HEK293 (cell line): ENCODE measurements around the gene EBP.

ENCODE experiments used
- MYNN ChIP-seq: fragments of 450-650 bp; formaldehyde crosslinking; IDR thresholded peaks from 2 replicates; pipeline ENCODE4 v1.5.1; 2016; ENCODE audit warnings: missing biosample characterization, missing genetic modification characterization, borderline replicate concordance
- ZFP3 ChIP-seq: fragments of 450-650 bp; formaldehyde crosslinking; IDR thresholded peaks from 2 replicates; pipeline ENCODE4 v1.5.1; 2016; ENCODE audit warnings: low read depth, missing biosample characterization, missing genetic modification characterization
- ZFP41 ChIP-seq: fragments of 450-650 bp; formaldehyde crosslinking; IDR thresholded peaks from 2 replicates; pipeline ENCODE4 v1.5.1; 2016; ENCODE audit warnings: missing biosample characterization, missing genetic modification characterization, borderline replicate concordance
- ZNF23 ChIP-seq: fragments of 450-650 bp; formaldehyde crosslinking; IDR thresholded peaks from 2 replicates; pipeline ENCODE4 v1.5.1; 2016; ENCODE audit warnings: missing biosample characterization, missing genetic modification characterization, borderline replicate concordance
- ZNF274 ChIP-seq, 2 experiments: fragments of 200-500 bp in 1 of 2; fragments of 450-650 bp in 1 of 2; sonication (Bioruptor generic) in 1 of 2; formaldehyde crosslinking in 1 of 2; IDR thresholded peaks; 2 replicates each; pipeline versions ENCODE4 v1.5.1 to v1.6.1; 2014 to 2016; ENCODE audit warnings: borderline replicate concordance in 1 of 2, inconsistent platforms in 1 of 2, low read length in 1 of 2, missing biosample characterization in 1 of 2, missing genetic modification characterization in 1 of 2
- ZNF366 ChIP-seq: fragments of 450-650 bp; formaldehyde crosslinking; conservative IDR thresholded peaks from 2 replicates; pipeline ENCODE4 v1.5.1; 2016; ENCODE audit warnings: missing biosample characterization, missing genetic modification characterization
- ZNF747 ChIP-seq: fragments of 450-650 bp; formaldehyde crosslinking; IDR thresholded peaks from 2 replicates; pipeline ENCODE4 v1.5.1; 2016; ENCODE audit warnings: missing biosample characterization, missing genetic modification characterization
- ZSCAN23 ChIP-seq: fragments of 450-650 bp; formaldehyde crosslinking; IDR thresholded peaks from 2 replicates; pipeline ENCODE4 v1.5.1; 2016; ENCODE audit warnings: missing biosample characterization, missing genetic modification characterization
- TF ChIP-seq, protein P1 (sequence below): fragments of 450-650 bp; formaldehyde crosslinking; IDR thresholded peaks from 2 replicates; pipeline ENCODE4 v1.5.1; 2016; ENCODE audit warnings: missing biosample characterization, missing genetic modification characterization
- TF ChIP-seq, protein P2 (sequence below): fragments of 450-650 bp; formaldehyde crosslinking; IDR thresholded peaks from 2 replicates; pipeline ENCODE4 v1.5.1; 2016; ENCODE audit warnings: missing biosample characterization, missing genetic modification characterization
- TF ChIP-seq, protein P3 (sequence below): fragments of 450-650 bp; formaldehyde crosslinking; conservative IDR thresholded peaks from 2 replicates; pipeline ENCODE4 v1.5.1; 2016; ENCODE audit warnings: low read depth, missing biosample characterization, missing genetic modification characterization
- TF ChIP-seq, protein P4 (sequence below): fragments of 450-650 bp; formaldehyde crosslinking; IDR thresholded peaks from 2 replicates; pipeline ENCODE4 v1.5.1; 2016; ENCODE audit warnings: missing biosample characterization, missing genetic modification characterization, borderline replicate concordance

DNA sequence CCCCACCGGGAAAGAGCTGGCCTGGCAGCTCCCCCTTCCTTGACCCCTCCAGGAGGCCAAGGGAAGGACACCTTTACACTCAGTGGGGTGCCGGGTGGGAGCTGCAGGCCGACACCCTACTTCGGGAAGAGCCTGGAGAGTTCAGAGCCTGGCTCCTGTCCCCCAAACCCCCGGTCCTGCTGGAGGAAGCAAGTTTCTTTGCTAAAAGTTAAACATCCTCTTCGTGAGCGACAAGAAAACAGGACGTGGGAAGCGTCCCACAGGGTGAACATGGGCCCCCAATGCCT lies 48.0 kb upstream of the EBP start:
- TF ChIP-seq, protein P1, sequence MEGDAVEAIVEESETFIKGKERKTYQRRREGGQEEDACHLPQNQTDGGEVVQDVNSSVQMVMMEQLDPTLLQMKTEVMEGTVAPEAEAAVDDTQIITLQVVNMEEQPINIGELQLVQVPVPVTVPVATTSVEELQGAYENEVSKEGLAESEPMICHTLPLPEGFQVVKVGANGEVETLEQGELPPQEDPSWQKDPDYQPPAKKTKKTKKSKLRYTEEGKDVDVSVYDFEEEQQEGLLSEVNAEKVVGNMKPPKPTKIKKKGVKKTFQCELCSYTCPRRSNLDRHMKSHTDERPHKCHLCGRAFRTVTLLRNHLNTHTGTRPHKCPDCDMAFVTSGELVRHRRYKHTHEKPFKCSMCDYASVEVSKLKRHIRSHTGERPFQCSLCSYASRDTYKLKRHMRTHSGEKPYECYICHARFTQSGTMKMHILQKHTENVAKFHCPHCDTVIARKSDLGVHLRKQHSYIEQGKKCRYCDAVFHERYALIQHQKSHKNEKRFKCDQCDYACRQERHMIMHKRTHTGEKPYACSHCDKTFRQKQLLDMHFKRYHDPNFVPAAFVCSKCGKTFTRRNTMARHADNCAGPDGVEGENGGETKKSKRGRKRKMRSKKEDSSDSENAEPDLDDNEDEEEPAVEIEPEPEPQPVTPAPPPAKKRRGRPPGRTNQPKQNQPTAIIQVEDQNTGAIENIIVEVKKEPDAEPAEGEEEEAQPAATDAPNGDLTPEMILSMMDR = no peak
- TF ChIP-seq, protein P2, sequence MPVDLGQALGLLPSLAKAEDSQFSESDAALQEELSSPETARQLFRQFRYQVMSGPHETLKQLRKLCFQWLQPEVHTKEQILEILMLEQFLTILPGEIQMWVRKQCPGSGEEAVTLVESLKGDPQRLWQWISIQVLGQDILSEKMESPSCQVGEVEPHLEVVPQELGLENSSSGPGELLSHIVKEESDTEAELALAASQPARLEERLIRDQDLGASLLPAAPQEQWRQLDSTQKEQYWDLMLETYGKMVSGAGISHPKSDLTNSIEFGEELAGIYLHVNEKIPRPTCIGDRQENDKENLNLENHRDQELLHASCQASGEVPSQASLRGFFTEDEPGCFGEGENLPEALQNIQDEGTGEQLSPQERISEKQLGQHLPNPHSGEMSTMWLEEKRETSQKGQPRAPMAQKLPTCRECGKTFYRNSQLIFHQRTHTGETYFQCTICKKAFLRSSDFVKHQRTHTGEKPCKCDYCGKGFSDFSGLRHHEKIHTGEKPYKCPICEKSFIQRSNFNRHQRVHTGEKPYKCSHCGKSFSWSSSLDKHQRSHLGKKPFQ = no peak
- TF ChIP-seq ZFP3 (tag by site-specific recombination) (no peak), ZNF747 (tag by site-specific recombination) (no peak), ZNF23 (no peak), MYNN (no peak), ZSCAN23 (tag by site-specific recombination) (no peak), ZFP41 (no peak), ZNF274 (IDR thresholded peaks at IDR 0.05; ENCODE audit: low read length) (no peak), ZNF274 (tag by site-specific recombination; IDR thresholded peaks at IDR 0.05; ENCODE audit: borderline replicate concordance) (no peak), ZNF366 (tag by site-specific recombination) (no peak)
- TF ChIP-seq, protein P3, sequence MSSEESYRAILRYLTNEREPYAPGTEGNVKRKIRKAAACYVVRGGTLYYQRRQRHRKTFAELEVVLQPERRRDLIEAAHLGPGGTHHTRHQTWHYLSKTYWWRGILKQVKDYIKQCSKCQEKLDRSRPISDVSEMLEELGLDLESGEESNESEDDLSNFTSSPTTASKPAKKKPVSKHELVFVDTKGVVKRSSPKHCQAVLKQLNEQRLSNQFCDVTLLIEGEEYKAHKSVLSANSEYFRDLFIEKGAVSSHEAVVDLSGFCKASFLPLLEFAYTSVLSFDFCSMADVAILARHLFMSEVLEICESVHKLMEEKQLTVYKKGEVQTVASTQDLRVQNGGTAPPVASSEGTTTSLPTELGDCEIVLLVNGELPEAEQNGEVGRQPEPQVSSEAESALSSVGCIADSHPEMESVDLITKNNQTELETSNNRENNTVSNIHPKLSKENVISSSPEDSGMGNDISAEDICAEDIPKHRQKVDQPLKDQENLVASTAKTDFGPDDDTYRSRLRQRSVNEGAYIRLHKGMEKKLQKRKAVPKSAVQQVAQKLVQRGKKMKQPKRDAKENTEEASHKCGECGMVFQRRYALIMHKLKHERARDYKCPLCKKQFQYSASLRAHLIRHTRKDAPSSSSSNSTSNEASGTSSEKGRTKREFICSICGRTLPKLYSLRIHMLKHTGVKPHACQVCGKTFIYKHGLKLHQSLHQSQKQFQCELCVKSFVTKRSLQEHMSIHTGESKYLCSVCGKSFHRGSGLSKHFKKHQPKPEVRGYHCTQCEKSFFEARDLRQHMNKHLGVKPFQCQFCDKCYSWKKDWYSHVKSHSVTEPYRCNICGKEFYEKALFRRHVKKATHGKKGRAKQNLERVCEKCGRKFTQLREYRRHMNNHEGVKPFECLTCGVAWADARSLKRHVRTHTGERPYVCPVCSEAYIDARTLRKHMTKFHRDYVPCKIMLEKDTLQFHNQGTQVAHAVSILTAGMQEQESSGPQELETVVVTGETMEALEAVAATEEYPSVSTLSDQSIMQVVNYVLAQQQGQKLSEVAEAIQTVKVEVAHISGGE (tag by site-specific recombination) = no peak
- TF ChIP-seq, protein P4, sequence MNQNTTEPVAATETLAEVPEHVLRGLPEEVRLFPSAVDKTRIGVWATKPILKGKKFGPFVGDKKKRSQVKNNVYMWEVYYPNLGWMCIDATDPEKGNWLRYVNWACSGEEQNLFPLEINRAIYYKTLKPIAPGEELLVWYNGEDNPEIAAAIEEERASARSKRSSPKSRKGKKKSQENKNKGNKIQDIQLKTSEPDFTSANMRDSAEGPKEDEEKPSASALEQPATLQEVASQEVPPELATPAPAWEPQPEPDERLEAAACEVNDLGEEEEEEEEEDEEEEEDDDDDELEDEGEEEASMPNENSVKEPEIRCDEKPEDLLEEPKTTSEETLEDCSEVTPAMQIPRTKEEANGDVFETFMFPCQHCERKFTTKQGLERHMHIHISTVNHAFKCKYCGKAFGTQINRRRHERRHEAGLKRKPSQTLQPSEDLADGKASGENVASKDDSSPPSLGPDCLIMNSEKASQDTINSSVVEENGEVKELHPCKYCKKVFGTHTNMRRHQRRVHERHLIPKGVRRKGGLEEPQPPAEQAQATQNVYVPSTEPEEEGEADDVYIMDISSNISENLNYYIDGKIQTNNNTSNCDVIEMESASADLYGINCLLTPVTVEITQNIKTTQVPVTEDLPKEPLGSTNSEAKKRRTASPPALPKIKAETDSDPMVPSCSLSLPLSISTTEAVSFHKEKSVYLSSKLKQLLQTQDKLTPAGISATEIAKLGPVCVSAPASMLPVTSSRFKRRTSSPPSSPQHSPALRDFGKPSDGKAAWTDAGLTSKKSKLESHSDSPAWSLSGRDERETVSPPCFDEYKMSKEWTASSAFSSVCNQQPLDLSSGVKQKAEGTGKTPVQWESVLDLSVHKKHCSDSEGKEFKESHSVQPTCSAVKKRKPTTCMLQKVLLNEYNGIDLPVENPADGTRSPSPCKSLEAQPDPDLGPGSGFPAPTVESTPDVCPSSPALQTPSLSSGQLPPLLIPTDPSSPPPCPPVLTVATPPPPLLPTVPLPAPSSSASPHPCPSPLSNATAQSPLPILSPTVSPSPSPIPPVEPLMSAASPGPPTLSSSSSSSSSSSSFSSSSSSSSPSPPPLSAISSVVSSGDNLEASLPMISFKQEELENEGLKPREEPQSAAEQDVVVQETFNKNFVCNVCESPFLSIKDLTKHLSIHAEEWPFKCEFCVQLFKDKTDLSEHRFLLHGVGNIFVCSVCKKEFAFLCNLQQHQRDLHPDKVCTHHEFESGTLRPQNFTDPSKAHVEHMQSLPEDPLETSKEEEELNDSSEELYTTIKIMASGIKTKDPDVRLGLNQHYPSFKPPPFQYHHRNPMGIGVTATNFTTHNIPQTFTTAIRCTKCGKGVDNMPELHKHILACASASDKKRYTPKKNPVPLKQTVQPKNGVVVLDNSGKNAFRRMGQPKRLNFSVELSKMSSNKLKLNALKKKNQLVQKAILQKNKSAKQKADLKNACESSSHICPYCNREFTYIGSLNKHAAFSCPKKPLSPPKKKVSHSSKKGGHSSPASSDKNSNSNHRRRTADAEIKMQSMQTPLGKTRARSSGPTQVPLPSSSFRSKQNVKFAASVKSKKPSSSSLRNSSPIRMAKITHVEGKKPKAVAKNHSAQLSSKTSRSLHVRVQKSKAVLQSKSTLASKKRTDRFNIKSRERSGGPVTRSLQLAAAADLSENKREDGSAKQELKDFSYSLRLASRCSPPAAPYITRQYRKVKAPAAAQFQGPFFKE (tag by site-specific recombination) = no peak
